HepG2 (cell line): Measurements from ENCODE around the gene GLTPD2. TPM values are rescaled to one million over a fixed set of nuclear protein-coding genes. Genes with fewer than 3 reads are reported as not detected.
A peak's percentile ranks its signal among the peaks of the same experiment; 100 is the strongest.

ENCODE experiments used
- CBX1 ChIP-seq: IDR thresholded peaks from one replicate; pipeline ENCODE4 v1.6.1; 2016; ENCODE audit warnings: antibody characterized with exemption, low read depth
- CHD2 ChIP-seq: IDR thresholded peaks from 2 replicates; pipeline ENCODE4 v1.6.1; 2011; ENCODE audit warnings: low read depth, low read length, improper control_type of control experiment
- EP300 ChIP-seq, 3 experiments: sonication (generic) in 1 of 3; formaldehyde crosslinking in 1 of 3; IDR thresholded peaks; 2 replicates each; pipeline versions ENCODE4 v1.5.1 to v1.6.1; 2011 to 2020; ENCODE audit warnings: low read depth in 2 of 3, low read length in 2 of 3, borderline replicate concordance in 1 of 3, improper control_type of control experiment in 1 of 3, mild to moderate bottlenecking in 1 of 3, missing genetic modification reagents in 1 of 3, moderate library complexity in 1 of 3
- JDP2 ChIP-seq: sonication (generic); formaldehyde crosslinking; IDR thresholded peaks from 2 replicates; pipeline ENCODE4 v1.8.1; 2022; ENCODE audit warnings: missing genetic modification reagents, borderline replicate concordance
- KDM1A ChIP-seq: IDR thresholded peaks from 2 replicates; pipeline ENCODE4 v1.6.1; 2016; ENCODE audit warnings: missing compliant biosample characterization
- KLF6 ChIP-seq: IDR thresholded peaks from 2 replicates; pipeline ENCODE4 v1.8.0; 2016; ENCODE audit warnings: missing biosample characterization, missing genetic modification reagents
- MAFK ChIP-seq, 2 experiments: IDR thresholded peaks in 1 of 2; conservative IDR thresholded peaks in 1 of 2; 2 replicates each; pipeline ENCODE4 v1.6.1; 2011; ENCODE audit warnings: improper control_type of control experiment in 2 of 2, low read length in 2 of 2
- NFE2L1 ChIP-seq: sonication (generic); formaldehyde crosslinking; IDR thresholded peaks from 2 replicates; pipeline ENCODE4 v1.4.0; 2020; ENCODE audit warnings: missing genetic modification reagents, mild to moderate bottlenecking, borderline replicate concordance
- NFYB ChIP-seq: sonication (generic); formaldehyde crosslinking; IDR thresholded peaks from 2 replicates; pipeline ENCODE4 v1.4.0; 2020; ENCODE audit warnings: missing genetic modification reagents
- NONO ChIP-seq, 2 experiments: fragments of 450-650 bp in 1 of 2; sonication (generic) in 1 of 2; formaldehyde crosslinking in 1 of 2; IDR thresholded peaks in 1 of 2; conservative IDR thresholded peaks in 1 of 2; 2 replicates each; pipeline versions ENCODE4 v1.6.1 to v1.8.0; 2017 to 2022; ENCODE audit warnings: mild to moderate bottlenecking in 1 of 2, missing genetic modification reagents in 1 of 2, moderate library complexity in 1 of 2
- RARG ChIP-seq: sonication (generic); formaldehyde crosslinking; IDR thresholded peaks from 2 replicates; pipeline ENCODE4 v1.4.0; 2020; ENCODE audit warnings: low read depth, mild to moderate bottlenecking, missing genetic modification reagents
- RFX5 ChIP-seq: IDR thresholded peaks from 2 replicates; pipeline ENCODE4 v1.6.1; 2011; ENCODE audit warnings: low read depth, low read length, improper control_type of control experiment
- SMAD9 ChIP-seq: sonication (generic); formaldehyde crosslinking; IDR thresholded peaks from 2 replicates; pipeline ENCODE4 v1.5.1; 2020; ENCODE audit warnings: mild to moderate bottlenecking, missing genetic modification reagents
- TRIM24 ChIP-seq: sonication (generic); formaldehyde crosslinking; IDR thresholded peaks from 2 replicates; pipeline ENCODE4 v1.8.0; 2022; ENCODE audit warnings: mild to moderate bottlenecking, missing genetic modification reagents
- ZBTB40 ChIP-seq, 2 experiments: fragments of 450-650 bp in 1 of 2; sonication (generic) in 1 of 2; formaldehyde crosslinking in 1 of 2; IDR thresholded peaks; 2 replicates each; pipeline versions ENCODE4 v1.6.1 to v1.8.0; 2016 to 2022; ENCODE audit warnings: antibody characterized with exemption in 1 of 2, mild to moderate bottlenecking in 1 of 2, missing genetic modification reagents in 1 of 2
- ZFP1 ChIP-seq: IDR thresholded peaks from 2 replicates; pipeline ENCODE4 v1.6.1; 2016
- ZNF282 ChIP-seq: fragments of 450-650 bp; IDR thresholded peaks from 2 replicates; pipeline ENCODE4 v1.6.1; 2018; ENCODE audit not compliant: partially characterized antibody
- ZNF326 ChIP-seq: sonication (generic); formaldehyde crosslinking; IDR thresholded peaks from 2 replicates; pipeline ENCODE4 v1.4.0; 2020; ENCODE audit warnings: missing genetic modification reagents, borderline replicate concordance
- ZNF672 ChIP-seq: sonication (generic); formaldehyde crosslinking; IDR thresholded peaks from 2 replicates; pipeline ENCODE4 v1.8.1; 2022; ENCODE audit warnings: missing genetic modification reagents
- ZNF737 ChIP-seq: sonication (generic); formaldehyde crosslinking; IDR thresholded peaks from 2 replicates; pipeline ENCODE4 v1.5.0; 2020; ENCODE audit warnings: missing genetic modification reagents, mild to moderate bottlenecking, borderline replicate concordance
- polyA plus RNA-seq, 8 experiments: library from polyadenylated mRNA; depleted of rRNA in 3 of 8; stranded (reverse) in 7 of 8; unstranded in 1 of 8; fragments of >200 nt; fragmentation: Illumina TruSeq in 4 of 8; extraction: Trizol in 4 of 8; gene quantifications; 2 replicates each; pipeline versions ENCODE4 v1.2.1 to v1.2.3, GENCODE V29; 2011 to 2016; ENCODE audit warnings: low read depth in 4 of 8, missing spikeins in 1 of 8, mixed read lengths in 1 of 8; ENCODE audit not compliant: insufficient read depth in 1 of 8
- total RNA-seq, 5 experiments: library from RNA; depleted of rRNA; stranded (reverse); fragments of >200 nt; fragmentation: Illumina TruSeq; extraction: Trizol; gene quantifications; 2 replicates each; pipeline ENCODE4 v1.2.3, GENCODE V29; 2016; ENCODE audit warnings: low read depth in 1 of 5
- TF ChIP-seq, protein P1 (sequence below): sonication (generic); formaldehyde crosslinking; IDR thresholded peaks from 2 replicates; pipeline ENCODE4 v1.8.0; 2022; ENCODE audit warnings: missing genetic modification reagents, low read depth, mild to moderate bottlenecking, borderline replicate concordance

GLTPD2 gene
- total and polyA plus RNA-seq, 2 of the 13 experiments (the other 11 are each of a cell fraction or from before 2014, with no cell fraction given): 7.5 to 12.9 TPM

DNA sequence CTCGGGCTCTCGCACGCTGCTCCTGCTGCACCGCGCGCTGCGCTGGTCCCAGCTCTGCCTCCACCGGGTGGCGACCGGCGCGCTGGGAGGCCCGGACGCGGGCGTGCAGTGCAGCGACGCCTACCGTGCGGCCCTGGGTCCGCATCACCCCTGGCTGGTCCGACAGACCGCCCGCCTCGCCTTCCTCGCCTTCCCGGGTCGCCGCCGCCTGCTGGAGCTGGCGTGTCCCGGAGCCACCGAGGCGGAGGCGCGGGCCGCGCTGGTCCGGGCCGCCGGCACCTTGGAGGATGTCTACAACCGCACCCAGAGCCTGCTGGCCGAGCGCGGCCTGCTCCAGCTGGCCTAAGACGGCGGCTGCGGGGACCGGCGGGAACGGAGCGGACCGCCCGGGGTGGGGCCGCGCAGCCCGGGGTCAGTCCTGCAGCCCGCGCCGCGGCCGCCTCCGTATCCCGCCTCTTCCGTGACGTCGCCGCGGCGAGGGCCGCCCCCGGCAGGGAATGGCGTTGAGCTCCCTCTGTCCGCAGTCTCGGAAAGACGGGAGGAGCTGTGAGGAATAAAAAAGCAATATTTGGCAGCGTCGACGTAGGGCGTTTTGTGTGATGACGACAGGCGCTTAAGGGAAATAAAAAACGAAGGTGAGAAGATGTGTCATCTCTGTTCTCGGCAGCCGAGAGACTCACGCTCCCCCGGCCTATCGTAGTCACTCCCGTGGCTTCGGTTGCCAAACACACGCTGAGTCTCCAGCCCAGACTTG, 1.4 kb downstream of the GLTPD2 start (continued):
- TF ChIP-seq ZBTB40 (IDR thresholded peaks at IDR 0.05) (no peak), ZBTB40 (CRISPR knock-in tag; IDR thresholded peaks at IDR 0.05) (no peak), ZFP1 (CRISPR knock-in tag) (no peak), TRIM24 (CRISPR knock-in tag) (no peak), EP300 (IDR thresholded peaks at IDR 0.05; ENCODE audit: low read depth in 2 of 2, low read length in 2 of 2) (no peak), EP300 (CRISPR knock-in tag; IDR thresholded peaks at IDR 0.05; ENCODE audit: borderline replicate concordance) (no peak), JDP2 (CRISPR knock-in tag) (peak; percentile 70; the same call in 1 of the 2 replicates), MAFK (conservative IDR thresholded peaks at IDR 0.05 in 1 of 2, IDR thresholded peaks at IDR 0.05 in 1 of 2; ENCODE audit: low read length in 2 of 2) (no peak), RARG (CRISPR knock-in tag) (no peak), ZNF737 (no peak), NONO (IDR thresholded peaks at IDR 0.05) (no peak), NONO (CRISPR knock-in tag; conservative IDR thresholded peaks at IDR 0.05) (peak; percentile 87), SMAD9 (CRISPR knock-in tag) (no peak), RFX5 (no peak), KLF6 (CRISPR knock-in tag) (peak; percentile 59), ZNF672 (peak; percentile 81; the same call in 1 of the 2 replicates), NFYB (CRISPR knock-in tag) (no peak), NFE2L1 (CRISPR knock-in tag) (no peak), KDM1A (CRISPR knock-in tag) (peak; percentile 40; the same call in 1 of the 2 replicates), ZNF282 (no peak), CHD2 (no peak), CBX1 (no peak), ZNF326 (CRISPR knock-in tag) (no peak)
- TF ChIP-seq, protein P1, sequence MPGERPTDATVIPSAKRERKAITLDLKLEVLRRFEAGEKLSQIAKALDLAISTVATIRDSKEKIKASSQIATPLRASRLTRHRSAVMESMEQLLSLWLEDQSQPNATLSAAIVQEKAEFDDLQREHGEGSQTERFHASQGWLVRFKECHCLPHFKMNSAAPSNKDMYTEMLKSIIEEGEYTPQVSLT (CRISPR knock-in tag): no peak; the same call in 1 of the 2 replicates
